Panc1 (cell line): Measurements from ENCODE around the gene GLI3. TPM values are rescaled to one million over a fixed set of nuclear protein-coding genes. Genes with fewer than 3 reads are reported as not detected.

Source experiments
- ATAC-seq: fragments of 200-7000 bp; cut with Tn5 transposase; 2 replicates; pipeline ENCODE4 v1.9.1; 2020; ENCODE audit warnings: mild to moderate bottlenecking, moderate library complexity
- BruUV-seq: library from RNA; stranded (reverse); fragments of 400-500 nt; replicated peaks from 2 replicates; lab custom pipeline; 2021; lab: Mats Ljungman, UMichigan
- CTCF ChIA-PET: fragments of 300-600 bp; sonication (Branson Sonifier 250); formaldehyde crosslinking; loops from one replicate; lab custom pipeline; 2022; ENCODE audit warnings: antibody characterized with exemption; lab: Charles Lee
- POLR2A ChIA-PET: fragments of 300-600 bp; sonication (Branson Sonifier 250); formaldehyde crosslinking; loops from one replicate; lab custom pipeline; 2022; ENCODE audit warnings: antibody characterized with exemption; lab: Charles Lee
- DNase-seq: peaks from one replicate; pipeline ENCODE4 v3.0.0-alpha.2; 2010; ENCODE audit warnings: low read depth, low spot score
- H3K27ac ChIP-seq: 2 replicates; pipeline ENCODE4 v1.5.1; 2011; ENCODE audit warnings: mild to moderate bottlenecking, low read length, inconsistent platforms
- H3K27me3 ChIP-seq: fragments of 200-500 bp; sonication (Bioruptor generic); 2 replicates; pipeline ENCODE4 v1.6.0; 2014; ENCODE audit warnings: low read length, inconsistent platforms; ENCODE audit not compliant: control insufficient read depth, insufficient read depth
- H3K36me3 ChIP-seq: fragments of 200-500 bp; sonication (Bioruptor generic); 2 replicates; pipeline ENCODE4 v1.5.1; 2014; ENCODE audit warnings: inconsistent platforms, mild to moderate bottlenecking, low read length, moderate library complexity; ENCODE audit not compliant: control insufficient read depth, insufficient read depth
- H3K4me1 ChIP-seq: 2 replicates; pipeline ENCODE4 v1.5.1; 2011; ENCODE audit warnings: inconsistent platforms, mild to moderate bottlenecking, low read length, moderate library complexity; ENCODE audit not compliant: control insufficient read depth, insufficient read depth
- H3K4me3 ChIP-seq, 2 experiments: 2 replicates each; pipeline ENCODE4 v1.5.1; 2011 to 2012; ENCODE audit warnings: low read depth in 2 of 2, low read length in 2 of 2, mild to moderate bottlenecking in 2 of 2, inconsistent platforms in 1 of 2, moderate library complexity in 1 of 2
- H3K9me3 ChIP-seq: fragments of 200-500 bp; sonication (Bioruptor generic); 2 replicates; pipeline ENCODE4 v1.5.1; 2014; ENCODE audit warnings: low read depth, mild to moderate bottlenecking, inconsistent platforms, low read length, moderate library complexity; ENCODE audit not compliant: control insufficient read depth, insufficient read depth
- CTCF ChIP-seq: fragments of 450-650 bp; IDR thresholded peaks from 2 replicates; pipeline ENCODE4 v1.5.1; 2017; ENCODE audit warnings: mild to moderate bottlenecking
- POLR2AphosphoS5 ChIP-seq: IDR thresholded peaks from 2 replicates; pipeline ENCODE4 v1.6.1; 2012; ENCODE audit warnings: mild to moderate bottlenecking, low read depth, low read length, moderate library complexity
- SIN3A ChIP-seq: IDR thresholded peaks from 2 replicates; pipeline ENCODE4 v1.6.1; 2012; ENCODE audit warnings: low read depth, mild to moderate bottlenecking, low read length, moderate library complexity, borderline replicate concordance; ENCODE audit not compliant: insufficient read depth
- TCF7L2 ChIP-seq: IDR thresholded peaks from 2 replicates; pipeline ENCODE4 v1.6.1; 2011; ENCODE audit warnings: mild to moderate bottlenecking, low read depth, low read length, inconsistent platforms
- in situ Hi-C: cut with HindIII; loops from 2 replicates; pipeline ENCODE4 v1.10.0; 2016; ENCODE audit warnings: low sequenced_read_pairs, low pct_unique_long_range_greater_than_20kb
- intact Hi-C: fragments of 100-400 bp; cut with micrococcal nuclease; formaldehyde crosslinking; loops from one replicate; pipeline ENCODE4 v1.10.0; 2022; ENCODE audit not compliant: unreplicated experiment
- total RNA-seq: library from RNA; stranded (reverse); gene quantifications from one replicate; pipeline ENCODE4 v1.2.1, GENCODE V29; 2021; ENCODE audit not compliant: unreplicated experiment
- TF ChIP-seq, protein P1 (sequence below), 2 experiments: IDR thresholded peaks; 2 replicates each; pipeline ENCODE4 v1.6.1; 2011 to 2012; ENCODE audit warnings: low read depth in 2 of 2, control low read depth in 1 of 2, low read length in 1 of 2, mild to moderate bottlenecking in 1 of 2, moderate library complexity in 1 of 2; ENCODE audit not compliant: insufficient read depth in 1 of 2

Gene GLI3
- total RNA-seq, 1 experiment from 2014 or later, result 3.7 TPM

- H3K27me3 ChIP-seq, result no peaks in the 10 kb centered on the region
- no peaks in the 10 kb centered on the region for H3K36me3 ChIP-seq
- BruUV-seq, result no TSS peak
- no peak overlapping the region for H3K27ac ChIP-seq
- no peaks in the 10 kb centered on the region for H3K9me3 ChIP-seq
- POLR2A ChIA-PET, result interaction anchor here (0.7 kb wide), 1 partner anchor 1659 kb away, joined by 6 read pairs; no protein-coding TSS in a partner anchor
- intact Hi-C loops (no loop called here), in situ Hi-C loops (no loop called here)
- H3K4me3 ChIP-seq, result no peak overlapping the region
- no peaks in the 10 kb centered on the region for H3K4me1 ChIP-seq
- ATAC-seq (no peak), DNase-seq (no peak)
- CTCF ChIA-PET, result no interaction called here
- no peak for TF ChIP-seq SIN3A
- TF ChIP-seq, protein P1, sequence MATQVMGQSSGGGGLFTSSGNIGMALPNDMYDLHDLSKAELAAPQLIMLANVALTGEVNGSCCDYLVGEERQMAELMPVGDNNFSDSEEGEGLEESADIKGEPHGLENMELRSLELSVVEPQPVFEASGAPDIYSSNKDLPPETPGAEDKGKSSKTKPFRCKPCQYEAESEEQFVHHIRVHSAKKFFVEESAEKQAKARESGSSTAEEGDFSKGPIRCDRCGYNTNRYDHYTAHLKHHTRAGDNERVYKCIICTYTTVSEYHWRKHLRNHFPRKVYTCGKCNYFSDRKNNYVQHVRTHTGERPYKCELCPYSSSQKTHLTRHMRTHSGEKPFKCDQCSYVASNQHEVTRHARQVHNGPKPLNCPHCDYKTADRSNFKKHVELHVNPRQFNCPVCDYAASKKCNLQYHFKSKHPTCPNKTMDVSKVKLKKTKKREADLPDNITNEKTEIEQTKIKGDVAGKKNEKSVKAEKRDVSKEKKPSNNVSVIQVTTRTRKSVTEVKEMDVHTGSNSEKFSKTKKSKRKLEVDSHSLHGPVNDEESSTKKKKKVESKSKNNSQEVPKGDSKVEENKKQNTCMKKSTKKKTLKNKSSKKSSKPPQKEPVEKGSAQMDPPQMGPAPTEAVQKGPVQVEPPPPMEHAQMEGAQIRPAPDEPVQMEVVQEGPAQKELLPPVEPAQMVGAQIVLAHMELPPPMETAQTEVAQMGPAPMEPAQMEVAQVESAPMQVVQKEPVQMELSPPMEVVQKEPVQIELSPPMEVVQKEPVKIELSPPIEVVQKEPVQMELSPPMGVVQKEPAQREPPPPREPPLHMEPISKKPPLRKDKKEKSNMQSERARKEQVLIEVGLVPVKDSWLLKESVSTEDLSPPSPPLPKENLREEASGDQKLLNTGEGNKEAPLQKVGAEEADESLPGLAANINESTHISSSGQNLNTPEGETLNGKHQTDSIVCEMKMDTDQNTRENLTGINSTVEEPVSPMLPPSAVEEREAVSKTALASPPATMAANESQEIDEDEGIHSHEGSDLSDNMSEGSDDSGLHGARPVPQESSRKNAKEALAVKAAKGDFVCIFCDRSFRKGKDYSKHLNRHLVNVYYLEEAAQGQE (IDR thresholded peaks at IDR 0.05; ENCODE audit: insufficient read depth in 1 of 2, low read depth in 2 of 2, low read length in 1 of 2), result no peak
- TF ChIP-seq POLR2AphosphoS5, result no peak
- TF ChIP-seq TCF7L2, result no peak
- no peak for TF ChIP-seq CTCF
These were observed 315.5 kb downstream of the GLI3 start for GRCh38 chr7:41921453-41921981.

DNA sequence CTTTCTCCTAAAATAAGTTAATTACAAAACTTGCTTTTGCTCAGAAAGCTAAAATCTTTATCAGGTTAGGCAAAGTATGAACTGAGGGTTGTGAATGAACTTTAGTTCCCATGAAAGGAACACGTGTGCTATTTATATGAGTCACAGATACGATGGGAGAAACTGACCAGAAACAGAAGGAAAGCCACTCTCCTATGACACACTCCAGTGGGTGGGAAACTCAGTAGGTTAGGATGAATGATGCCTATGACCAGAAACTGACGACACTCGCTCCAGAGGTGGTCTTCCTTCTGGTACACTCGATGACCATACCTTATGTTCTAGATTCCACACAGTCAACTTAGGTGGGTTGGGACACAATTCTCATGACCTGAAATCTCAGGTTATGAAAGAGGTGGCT lies 318.4 kb downstream of the GLI3 start:
- CTCF ChIA-PET, result no interaction called here
- no peak for ATAC-seq
- H3K4me3 ChIP-seq, result no peak overlapping the region
- DNase-seq, result no peak
- no peaks in the 10 kb centered on the region for H3K4me1 ChIP-seq
- H3K27me3 ChIP-seq, result no peaks in the 10 kb centered on the region
- POLR2A ChIA-PET, result no interaction called here
- no peaks in the 10 kb centered on the region for H3K36me3 ChIP-seq
- in situ Hi-C loops, result no loop called here
- H3K9me3 ChIP-seq, result no peaks in the 10 kb centered on the region
- intact Hi-C loops, result no loop called here
- no peak overlapping the region for H3K27ac ChIP-seq
- BruUV-seq, result no TSS peak
- TF ChIP-seq CTCF (no peak), SIN3A (no peak), TCF7L2 (no peak), POLR2AphosphoS5 (no peak)
- TF ChIP-seq, protein P1 (IDR thresholded peaks at IDR 0.05; ENCODE audit: insufficient read depth in 1 of 2, low read depth in 2 of 2, low read length in 1 of 2), result no peak
